Mucosa of descending colon (tissue), 3 donors: ENCODE results near the gene FNTB. TPM values are rescaled to one million over a fixed set of nuclear protein-coding genes. Genes with fewer than 3 reads are reported as not detected.

ENCODE experiments used
- ATAC-seq: fragments of 200-7000 bp; cut with Tn5 transposase; one replicate; pipeline ENCODE4 v1.9.1; 2020; ENCODE audit warnings: mild to moderate bottlenecking, moderate library complexity
- DNase-seq, 3 donors: peaks; one replicate each; pipeline ENCODE4 v3.0.0-alpha.2; 2020
- H3K36me3 ChIP-seq: fragments of 200-600 bp; one replicate; pipeline ENCODE4 v1.8.0; 2021; ENCODE audit warnings: low read depth, mild to moderate bottlenecking
- H3K4me1 ChIP-seq: fragments of 200-600 bp; one replicate; pipeline ENCODE4 v1.8.0; 2021; ENCODE audit warnings: low read depth, mild to moderate bottlenecking
- H3K4me3 ChIP-seq: fragments of 200-600 bp; one replicate; pipeline ENCODE4 v1.8.0; 2021; ENCODE audit warnings: mild to moderate bottlenecking
- H3K9me3 ChIP-seq: fragments of 200-600 bp; one replicate; pipeline ENCODE4 v1.8.0; 2021; ENCODE audit warnings: mild to moderate bottlenecking
- intact Hi-C, 2 donors: fragments of 100-400 bp; cut with DNase I in 1 of 2; cut with micrococcal nuclease in 1 of 2; formaldehyde crosslinking; loops; one replicate each; pipeline versions ENCODE4 v1.11.0 to v1.11.1; 2022; cut with DNase I, micrococcal nuclease
- total RNA-seq, 3 donors: library from RNA; stranded (reverse); fragmentation: NEBNext Ultra II Directional in 2 of 3; extraction: Animal tissue kit (Norgen Biotek cat#: 25700) in 2 of 3; gene quantifications; one replicate each; pipeline versions ENCODE4 v1.2.1 to v1.2.4, GENCODE V29; 2021 to 2023
- TF ChIP-seq, protein P1 (sequence below): fragments of 200-600 bp; IDR thresholded peaks from one replicate; pipeline ENCODE4 v1.8.0; 2022; ENCODE audit warnings: antibody characterized with exemption, mild to moderate bottlenecking
- donor health status: DM: no; HTN: no; CAD: no; lungs with moderate emphysema.
- donor health status: DM: no; HTN: no; CAD: no.
- donor health status: DM: no; HTN: yes; CAD: no.

The FNTB gene
- total RNA-seq, 3 donors from 2014 or later: 14.5 to 18.3 (median 14.5) TPM

DNA sequence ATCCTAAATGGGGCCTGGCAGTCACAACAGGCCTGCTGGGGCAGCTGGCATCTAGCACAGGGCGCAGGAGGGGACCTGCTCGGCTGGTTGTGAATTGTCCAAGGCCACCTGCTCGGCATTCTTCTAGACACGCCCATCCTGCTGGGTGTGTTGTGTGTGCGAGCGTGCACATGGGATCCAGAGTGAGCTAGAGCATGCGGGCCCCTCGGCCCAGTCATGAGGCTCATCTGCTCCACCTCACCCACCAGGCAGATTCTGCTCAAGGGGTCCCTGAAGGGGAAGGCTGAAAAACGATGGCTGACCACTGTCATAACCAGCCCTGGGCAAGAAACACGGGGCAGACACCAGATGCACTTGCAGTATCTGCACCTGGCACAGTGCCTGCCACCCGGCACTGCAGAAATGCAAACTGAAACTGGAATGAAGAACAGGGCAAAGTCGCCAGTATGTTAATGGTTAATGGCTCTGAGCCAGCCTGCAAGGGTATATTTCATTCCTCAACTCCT lies 83.8 kb downstream of the FNTB start:
- intact Hi-C loops: no loop called here
- peak; percentile 86 to 92 (median 89) for DNase-seq
- peak; percentile 89 for ATAC-seq
- Histone ChIP-seq H3K4me3 (no peak overlapping the region), H3K36me3 (no peaks in the 10 kb centered on the region), H3K4me1 (peaks cover 47% of the 10 kb centered on the region), H3K9me3 (no peaks in the 10 kb centered on the region)
- TF ChIP-seq, protein P1, sequence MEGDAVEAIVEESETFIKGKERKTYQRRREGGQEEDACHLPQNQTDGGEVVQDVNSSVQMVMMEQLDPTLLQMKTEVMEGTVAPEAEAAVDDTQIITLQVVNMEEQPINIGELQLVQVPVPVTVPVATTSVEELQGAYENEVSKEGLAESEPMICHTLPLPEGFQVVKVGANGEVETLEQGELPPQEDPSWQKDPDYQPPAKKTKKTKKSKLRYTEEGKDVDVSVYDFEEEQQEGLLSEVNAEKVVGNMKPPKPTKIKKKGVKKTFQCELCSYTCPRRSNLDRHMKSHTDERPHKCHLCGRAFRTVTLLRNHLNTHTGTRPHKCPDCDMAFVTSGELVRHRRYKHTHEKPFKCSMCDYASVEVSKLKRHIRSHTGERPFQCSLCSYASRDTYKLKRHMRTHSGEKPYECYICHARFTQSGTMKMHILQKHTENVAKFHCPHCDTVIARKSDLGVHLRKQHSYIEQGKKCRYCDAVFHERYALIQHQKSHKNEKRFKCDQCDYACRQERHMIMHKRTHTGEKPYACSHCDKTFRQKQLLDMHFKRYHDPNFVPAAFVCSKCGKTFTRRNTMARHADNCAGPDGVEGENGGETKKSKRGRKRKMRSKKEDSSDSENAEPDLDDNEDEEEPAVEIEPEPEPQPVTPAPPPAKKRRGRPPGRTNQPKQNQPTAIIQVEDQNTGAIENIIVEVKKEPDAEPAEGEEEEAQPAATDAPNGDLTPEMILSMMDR: no peak

DNA sequence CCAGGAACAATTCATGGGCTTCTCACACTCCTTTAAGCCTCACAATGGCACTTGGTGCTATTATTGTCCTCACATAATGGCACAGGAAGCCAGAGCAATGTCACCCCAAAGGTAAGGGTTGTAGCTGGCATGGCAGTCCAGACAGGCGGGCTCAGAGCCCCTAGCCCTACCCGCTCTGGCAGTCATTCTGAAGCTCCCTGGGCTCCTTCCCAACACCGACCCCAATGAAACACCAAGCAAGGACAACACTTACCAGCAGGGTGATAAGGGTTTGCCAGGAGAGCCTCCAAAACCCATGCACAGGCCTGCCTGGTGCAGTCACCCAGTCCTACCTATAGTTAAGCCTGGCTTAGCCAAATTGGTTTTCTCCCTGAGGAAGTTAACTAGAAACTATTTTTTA lies 84.8 kb downstream of the FNTB start:
- H3K36me3 ChIP-seq: no peaks in the 10 kb centered on the region

DNA sequence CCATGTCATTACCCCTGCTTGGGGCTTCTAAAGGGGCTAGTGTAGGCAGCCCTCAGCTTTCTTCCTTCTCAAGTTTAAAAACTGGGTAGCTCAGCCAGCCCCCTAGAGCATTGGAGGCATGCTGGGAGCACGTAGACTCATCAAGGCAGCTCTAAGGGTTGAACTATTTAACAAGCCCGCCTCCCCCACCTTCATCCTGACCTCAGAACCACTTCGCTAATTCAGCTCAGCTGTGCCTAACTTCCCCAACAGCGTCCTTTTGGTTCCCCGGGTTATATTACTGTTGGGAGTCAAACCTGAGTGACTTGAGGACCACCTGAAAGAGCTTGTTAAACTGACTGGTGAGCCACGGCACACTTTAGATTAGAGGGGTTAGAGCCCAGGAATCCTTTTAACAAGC lies 85.6 kb downstream of the FNTB start:
- Histone ChIP-seq H3K4me3 (no peak overlapping the region), H3K36me3 (no peaks in the 10 kb centered on the region), H3K9me3 (no peaks in the 10 kb centered on the region), H3K4me1 (peaks cover 47% of the 10 kb centered on the region)
- DNase-seq: no peak
- ATAC-seq: no peak
- intact Hi-C loops: no loop called here
- TF ChIP-seq, protein P1: no peak

More for the DNA sequence above, 84.8 kb downstream of the FNTB start:
- TF ChIP-seq, protein P1: no peak
- intact Hi-C loops: no loop called here
- ATAC-seq: no peak
- H3K9me3 ChIP-seq: no peaks in the 10 kb centered on the region
- no peak for DNase-seq
- peaks cover 47% of the 10 kb centered on the region for H3K4me1 ChIP-seq
- no peak overlapping the region for H3K4me3 ChIP-seq

DNA sequence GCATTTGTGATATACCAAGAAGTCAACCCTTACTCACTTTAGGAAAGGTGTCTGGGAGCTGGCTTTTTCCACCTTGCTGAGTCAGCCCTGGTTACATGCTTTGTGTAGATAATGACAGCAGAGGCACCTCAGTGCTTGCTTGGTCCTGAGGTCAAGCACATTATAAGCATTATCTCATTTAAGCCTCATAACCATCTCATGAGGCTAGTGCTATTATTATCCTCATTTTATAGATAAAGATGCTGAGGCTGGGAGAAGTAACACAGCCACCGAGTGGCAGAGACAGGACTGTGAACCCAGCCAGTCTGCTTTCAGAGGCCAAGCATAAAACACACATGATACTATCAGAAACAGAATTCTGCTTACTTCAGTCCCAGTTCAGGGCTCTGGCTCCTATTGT lies 86.2 kb downstream of the FNTB start:
- intact Hi-C loops: no loop called here
- Histone ChIP-seq H3K9me3 (no peaks in the 10 kb centered on the region), H3K36me3 (no peaks in the 10 kb centered on the region), H3K4me3 (no peak overlapping the region), H3K4me1 (peaks cover 47% of the 10 kb centered on the region)
- peak; percentile 37 for ATAC-seq
- TF ChIP-seq, protein P1: no peak
- peak in 1 of 3 donors; percentile 30 for DNase-seq

DNA sequence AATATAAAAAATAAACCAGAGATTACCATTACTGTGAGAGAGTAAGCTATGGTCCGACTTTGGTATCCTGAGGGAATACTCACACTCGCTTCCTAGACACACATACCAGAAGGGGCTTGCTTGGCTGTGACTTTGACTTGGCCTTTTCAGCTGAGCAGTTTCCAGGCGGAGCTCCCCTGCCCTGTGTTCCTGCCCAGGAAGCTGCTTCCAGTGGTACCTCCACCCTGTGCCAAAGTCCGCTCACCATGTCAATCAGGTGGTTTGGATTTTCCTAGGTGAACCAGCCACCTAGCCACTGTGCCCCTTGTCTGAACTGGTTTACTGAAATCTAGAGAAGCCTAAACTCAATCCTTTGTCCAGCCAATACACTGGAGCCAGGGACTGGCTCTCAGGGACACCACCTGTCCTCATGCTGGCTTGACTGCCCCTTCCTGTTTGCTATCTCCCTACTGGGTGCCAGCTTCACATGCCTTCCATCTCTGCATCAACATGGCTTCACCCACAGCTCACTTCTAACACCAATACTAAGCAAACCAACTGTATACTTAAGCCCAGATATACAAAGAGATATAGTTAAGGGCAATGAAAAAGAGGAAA lies 87.0 kb downstream of the FNTB start:
- intact Hi-C loops: no loop called here
- DNase-seq (peak; percentile 81 to 86 (median 83)), ATAC-seq (peak; percentile 79)
- Histone ChIP-seq H3K36me3 (no peaks in the 10 kb centered on the region), H3K4me3 (no peak overlapping the region), H3K4me1 (peaks cover 47% of the 10 kb centered on the region), H3K9me3 (no peaks in the 10 kb centered on the region)
- TF ChIP-seq, protein P1: no peak
